ENCODE data around the gene MYLK. TPM values are rescaled to one million over a fixed set of nuclear protein-coding genes. Genes with fewer than 3 reads are reported as not detected.

The MYLK gene
- total and polyA plus RNA-seq, 2 of the 4 experiments (the other 2 are of a cell fraction): 299 to 484 TPM

DNA sequence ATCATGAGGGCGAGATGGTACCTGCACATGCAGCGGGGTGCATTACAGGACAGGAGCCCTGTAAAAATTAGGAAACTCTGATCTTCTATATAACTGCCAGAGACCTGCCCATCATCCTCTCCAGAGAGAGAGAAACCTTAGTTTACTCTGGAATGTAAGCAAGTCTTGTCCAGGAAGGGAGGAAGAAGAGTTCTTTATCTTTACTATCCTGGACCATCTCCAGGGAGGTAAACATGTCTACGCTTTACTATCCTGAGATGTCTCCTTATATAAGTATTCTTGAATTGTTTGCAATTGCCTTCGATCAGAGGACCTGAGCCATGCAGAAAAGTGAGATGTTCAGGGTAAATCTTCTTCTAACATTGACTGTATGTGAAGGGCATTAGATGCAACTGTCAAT lies 286.6 kb downstream of the MYLK start:
- Histone ChIP-seq H3K36me3 (ENCODE audit: control insufficient read depth, insufficient read depth, low read length) (peaks cover 2% of the 10 kb centered on the region; the same call in 1 of the 2 replicates), H4K91ac (ENCODE audit: insufficient read depth, low read depth, low read length) (no peak overlapping the region), H3K79me1 (ENCODE audit: low read depth in 1 of 2, low read length in 2 of 2) (peaks cover 11 to 24% of the 10 kb centered on the region in 2 experiments; a peak in 3 of 4 replicates), H2BK5ac (ENCODE audit: low read depth, low read length, poor library complexity, severe bottlenecking) (no peak overlapping the region), H2AK5ac (ENCODE audit: low read depth, low read length) (no peak overlapping the region), H4K20me1 (ENCODE audit: insufficient read depth, low read length) (peaks cover 4% of the 10 kb centered on the region; the same call in 1 of the 2 replicates), H3K9me3 (ENCODE audit: control insufficient read depth, insufficient read depth, low read length) (no peaks in the 10 kb centered on the region), H3K56ac (ENCODE audit: extremely low read depth, insufficient read depth, low read length) (no peak overlapping the region), H3K23ac (ENCODE audit: low read depth, low read length) (no peak overlapping the region; the same call in 1 of the 2 replicates), H4K5ac (ENCODE audit: low read depth, low read length) (no peak overlapping the region), H3K27me3 (ENCODE audit: control insufficient read depth, insufficient read depth, low read length) (no peaks in the 10 kb centered on the region), H3K4ac (ENCODE audit: low read depth, low read length) (no peak overlapping the region), H3K4me3 (ENCODE audit: insufficient read depth, low read depth, low read length) (no peak overlapping the region), H2BK120ac (ENCODE audit: low read depth, low read length) (no peak overlapping the region), H2BK20ac (ENCODE audit: low read depth, low read length) (no peak overlapping the region), H3K4me2 (ENCODE audit: low read depth, low read length) (no peak overlapping the region), H3K18ac (ENCODE audit: low read depth, low read length) (no peak overlapping the region), H2AFZ (replicated peaks; ENCODE audit: low read length, poor library complexity) (no peak overlapping the region), H3K4me1 (ENCODE audit: control insufficient read depth, insufficient read depth, low read length) (peaks cover 6% of the 10 kb centered on the region), H3K27ac (ENCODE audit: insufficient read depth, low read length) (no peak overlapping the region), H3K9ac (ENCODE audit: low read depth, low read length) (no peak overlapping the region), H2AK9ac (replicated peaks; ENCODE audit: low read depth, low read length, poor library complexity) (no peak overlapping the region), H3K14ac (replicated peaks; ENCODE audit: low read depth, low read length) (no peak overlapping the region), H3K9me1 (ENCODE audit: insufficient read depth, low read length) (peaks cover 4% of the 10 kb centered on the region), H2BK15ac (ENCODE audit: low read depth, low read length) (no peak overlapping the region), H4K8ac (ENCODE audit: low read depth in 2 of 2, low read length in 2 of 2) (no peak overlapping the region)
- WGBS, 2 experiments (ENCODE audit: extremely low coverage in 2 of 2, insufficient read length in 1 of 2): no CpG with 5 or more reads among the region's 4 CpGs
- BruUV-seq (replicated peaks): no TSS peak
- intact Hi-C loops (cut with micrococcal nuclease) (no loop called here), dilution Hi-C loops (cut with HindIII; ENCODE audit: low sequenced_read_pairs, unreplicated experiment) (no loop called here), in situ Hi-C loops (cut with MboI; ENCODE audit: low sequenced_read_pairs) (no loop called here)
- TF ChIP-seq, protein P1, sequence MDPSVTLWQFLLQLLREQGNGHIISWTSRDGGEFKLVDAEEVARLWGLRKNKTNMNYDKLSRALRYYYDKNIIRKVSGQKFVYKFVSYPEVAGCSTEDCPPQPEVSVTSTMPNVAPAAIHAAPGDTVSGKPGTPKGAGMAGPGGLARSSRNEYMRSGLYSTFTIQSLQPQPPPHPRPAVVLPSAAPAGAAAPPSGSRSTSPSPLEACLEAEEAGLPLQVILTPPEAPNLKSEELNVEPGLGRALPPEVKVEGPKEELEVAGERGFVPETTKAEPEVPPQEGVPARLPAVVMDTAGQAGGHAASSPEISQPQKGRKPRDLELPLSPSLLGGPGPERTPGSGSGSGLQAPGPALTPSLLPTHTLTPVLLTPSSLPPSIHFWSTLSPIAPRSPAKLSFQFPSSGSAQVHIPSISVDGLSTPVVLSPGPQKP (IDR thresholded peaks at IDR 0.05; ENCODE audit: borderline replicate concordance, low read depth, low read length): no peak
- TF ChIP-seq BHLHE40 (IDR thresholded peaks at IDR 0.05; ENCODE audit: low read depth, low read length): no peak
- TF ChIP-seq MAZ (IDR thresholded peaks at IDR 0.05; ENCODE audit: borderline replicate concordance, low read depth, low read length): no peak
- TF ChIP-seq RCOR1 (IDR thresholded peaks at IDR 0.05; ENCODE audit: insufficient replicate concordance, low read length): no peak
- TF ChIP-seq, protein P2, sequence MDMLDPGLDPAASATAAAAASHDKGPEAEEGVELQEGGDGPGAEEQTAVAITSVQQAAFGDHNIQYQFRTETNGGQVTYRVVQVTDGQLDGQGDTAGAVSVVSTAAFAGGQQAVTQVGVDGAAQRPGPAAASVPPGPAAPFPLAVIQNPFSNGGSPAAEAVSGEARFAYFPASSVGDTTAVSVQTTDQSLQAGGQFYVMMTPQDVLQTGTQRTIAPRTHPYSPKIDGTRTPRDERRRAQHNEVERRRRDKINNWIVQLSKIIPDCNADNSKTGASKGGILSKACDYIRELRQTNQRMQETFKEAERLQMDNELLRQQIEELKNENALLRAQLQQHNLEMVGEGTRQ (IDR thresholded peaks at IDR 0.05; ENCODE audit: low read depth, low read length): no peak
- no peak for TF ChIP-seq NFE2L2 (IDR thresholded peaks at IDR 0.05; ENCODE audit: low read depth, low read length)
- no peak for TF ChIP-seq SMC3 (IDR thresholded peaks at IDR 0.05; ENCODE audit: low read depth, low read length)
- TF ChIP-seq FOS (IDR thresholded peaks at IDR 0.05; ENCODE audit: low read depth, low read length): no peak
- no peak for TF ChIP-seq MXI1 (IDR thresholded peaks at IDR 0.05; ENCODE audit: borderline replicate concordance, low read depth, low read length)
- no peak for TF ChIP-seq RFX5 (IDR thresholded peaks at IDR 0.05; ENCODE audit: low read depth, low read length)
- TF ChIP-seq POLR2A (IDR thresholded peaks at IDR 0.05; ENCODE audit: low read depth, low read length): no peak
- TF ChIP-seq, protein P3, sequence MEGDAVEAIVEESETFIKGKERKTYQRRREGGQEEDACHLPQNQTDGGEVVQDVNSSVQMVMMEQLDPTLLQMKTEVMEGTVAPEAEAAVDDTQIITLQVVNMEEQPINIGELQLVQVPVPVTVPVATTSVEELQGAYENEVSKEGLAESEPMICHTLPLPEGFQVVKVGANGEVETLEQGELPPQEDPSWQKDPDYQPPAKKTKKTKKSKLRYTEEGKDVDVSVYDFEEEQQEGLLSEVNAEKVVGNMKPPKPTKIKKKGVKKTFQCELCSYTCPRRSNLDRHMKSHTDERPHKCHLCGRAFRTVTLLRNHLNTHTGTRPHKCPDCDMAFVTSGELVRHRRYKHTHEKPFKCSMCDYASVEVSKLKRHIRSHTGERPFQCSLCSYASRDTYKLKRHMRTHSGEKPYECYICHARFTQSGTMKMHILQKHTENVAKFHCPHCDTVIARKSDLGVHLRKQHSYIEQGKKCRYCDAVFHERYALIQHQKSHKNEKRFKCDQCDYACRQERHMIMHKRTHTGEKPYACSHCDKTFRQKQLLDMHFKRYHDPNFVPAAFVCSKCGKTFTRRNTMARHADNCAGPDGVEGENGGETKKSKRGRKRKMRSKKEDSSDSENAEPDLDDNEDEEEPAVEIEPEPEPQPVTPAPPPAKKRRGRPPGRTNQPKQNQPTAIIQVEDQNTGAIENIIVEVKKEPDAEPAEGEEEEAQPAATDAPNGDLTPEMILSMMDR (conservative IDR thresholded peaks at IDR 0.05; ENCODE audit: low read depth, low read length): no peak
- no peak for TF ChIP-seq MAFK (IDR thresholded peaks at IDR 0.05; ENCODE audit: low read depth, low read length)
- ChIA-PET CTCF (no interaction called here), POLR2A (ENCODE audit: unreplicated experiment) (interaction anchor here (0.6 kb wide), 1 partner anchor 21 kb away, joined by 4 read pairs; no protein-coding TSS in a partner anchor)
- ATAC-seq (ENCODE audit: low read depth): no peak
- no peak for DNase-seq

All from IMR-90 (cell line).